Ectodermal cell (in vitro differentiated cells): ENCODE data around the gene ARVCF.
A peak's percentile ranks its signal among the peaks of the same experiment; 100 is the strongest.
"Not testable (repeated sequence)": the region's sequence is repeated elsewhere in the genome, so short reads cannot be mapped to it uniquely, and the experiment has no call there.

ENCODE experiments used
- H3K27ac ChIP-seq: 2 replicates; pipeline ENCODE4 v1.7.0; 2013; ENCODE audit warnings: mild to moderate bottlenecking, low read depth, low read length; ENCODE audit not compliant: insufficient read depth, poor library complexity, severe bottlenecking
- H3K27me3 ChIP-seq: 2 replicates; pipeline ENCODE4 v1.7.0; 2013; ENCODE audit warnings: mild to moderate bottlenecking, low read length; ENCODE audit not compliant: insufficient read depth, control insufficient read depth, poor library complexity, severe bottlenecking
- H3K36me3 ChIP-seq: one replicate; pipeline ENCODE4 v1.7.0; 2013; ENCODE audit warnings: low read length; ENCODE audit not compliant: control insufficient read depth, insufficient read depth
- H3K4me1 ChIP-seq: one replicate; pipeline ENCODE4 v1.7.0; 2013; ENCODE audit warnings: low read length; ENCODE audit not compliant: control insufficient read depth, insufficient read depth
- H3K4me3 ChIP-seq: 2 replicates; pipeline ENCODE4 v1.7.0; 2013; ENCODE audit warnings: low read depth, low read length, control low read depth; ENCODE audit not compliant: insufficient read depth
- H3K9me3 ChIP-seq: 2 replicates; pipeline ENCODE4 v1.7.0; 2013; ENCODE audit warnings: mild to moderate bottlenecking, low read length, moderate library complexity; ENCODE audit not compliant: control insufficient read depth
- WGBS, 2 experiments: methylation state at CpG; one replicate each; pipeline ENCODE4 v1.1.7; 2013; ENCODE audit warnings: missing lambda C conversion rate in 2 of 2; 5-methylcytosine and 5-hydroxymethylcytosine counted together

ARVCF gene

DNA sequence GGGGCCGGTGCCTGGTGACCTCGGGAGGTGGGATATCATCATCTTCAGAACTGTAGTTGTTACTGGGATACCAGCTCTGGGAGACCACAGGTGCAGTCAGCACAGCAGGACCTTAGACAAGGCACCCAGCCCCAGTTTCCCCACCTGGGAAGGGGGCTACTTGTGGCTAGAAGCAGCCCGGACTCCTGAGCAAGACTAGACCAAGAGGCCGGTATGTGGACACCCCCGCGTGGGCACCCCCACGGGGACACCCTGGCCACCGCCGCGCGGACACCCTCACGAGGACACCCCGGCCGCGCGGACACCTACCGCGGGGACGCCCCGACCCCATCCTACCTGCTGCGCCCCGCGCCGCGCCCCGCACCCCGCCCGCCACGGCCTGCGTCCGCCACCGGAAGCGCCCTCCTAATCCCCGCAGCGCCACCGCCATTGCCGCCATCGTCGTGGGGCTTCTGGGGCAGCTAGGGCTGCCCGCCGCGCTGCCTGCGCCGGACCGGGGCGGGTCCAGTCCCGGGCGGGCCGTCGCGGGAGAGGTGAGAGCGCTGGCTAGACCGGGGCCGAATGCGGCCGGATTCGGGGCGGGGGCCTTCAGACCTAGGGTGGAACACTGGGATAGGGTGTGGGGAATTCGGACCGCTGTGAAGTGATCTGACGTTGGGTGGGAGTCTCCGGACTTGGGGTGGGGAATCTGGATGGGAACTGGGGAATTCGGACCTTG is 75.1 kb downstream of the ARVCF start, which contains the start of the genes COMT and TXNRD2:
TSS of gene COMT (plus strand) at position 408 of the 718 bp plus-strand sequence. CDS start 20,755 bp downstream, outside the sequence.
TSS of gene TXNRD2 (minus strand) at position 454 of the 718 bp plus-strand sequence. CDS start at position 439, 15 bp downstream.
- peaks cover 22% of the 10 kb centered on the region for H3K4me1 ChIP-seq
- peak within 1 kb of the TSS; percentile 58 for H3K4me3 ChIP-seq
- H3K27ac ChIP-seq = peak within 1 kb of the TSS; percentile 70
- H3K27me3 ChIP-seq = no peaks in the 10 kb centered on the region
- WGBS, 2 experiments = 34% methylated on average over 63 of the region's 63 CpGs
- H3K36me3 ChIP-seq = no peaks in the 10 kb centered on the region
- no peaks in the 10 kb centered on the region for H3K9me3 ChIP-seq

- WGBS, 2 experiments = 93% methylated on average over 21 of the region's 21 CpGs
- H3K9me3 ChIP-seq = no peaks in the 10 kb centered on the region
- no peaks in the 10 kb centered on the region for H3K27me3 ChIP-seq
- H3K4me3 ChIP-seq = peak overlapping the region; percentile 58
- peaks cover 22% of the 10 kb centered on the region for H3K4me1 ChIP-seq
- H3K27ac ChIP-seq = no peak overlapping the region
- no peaks in the 10 kb centered on the region for H3K36me3 ChIP-seq
These were observed 75.9 kb downstream of the ARVCF start for GRCh38 chr22:19940536-19941364.

GRCh38 chr22:19937616-19938473 is 78.8 kb downstream of the ARVCF start:
- H3K27ac ChIP-seq = no peak overlapping the region
- WGBS, 2 experiments = 88 to 92% methylated on average over 16 of the region's 16 CpGs
- no peaks in the 10 kb centered on the region for H3K9me3 ChIP-seq
- H3K36me3 ChIP-seq = no peaks in the 10 kb centered on the region
- H3K27me3 ChIP-seq = no peaks in the 10 kb centered on the region
- no peak overlapping the region for H3K4me3 ChIP-seq
- H3K4me1 ChIP-seq = peaks cover 11% of the 10 kb centered on the region

- Histone ChIP-seq H3K4me1 (no peaks in the 10 kb centered on the region), H3K27ac (no peak overlapping the region), H3K9me3 (no peaks in the 10 kb centered on the region), H3K27me3 (no peaks in the 10 kb centered on the region), H3K36me3 (no peaks in the 10 kb centered on the region), H3K4me3 (no peak overlapping the region)
- WGBS, 2 experiments = 94 to 95% methylated on average over 7 of the region's 7 CpGs
These were observed 80.1 kb downstream of the ARVCF start for GRCh38 chr22:19936513-19936912.

DNA sequence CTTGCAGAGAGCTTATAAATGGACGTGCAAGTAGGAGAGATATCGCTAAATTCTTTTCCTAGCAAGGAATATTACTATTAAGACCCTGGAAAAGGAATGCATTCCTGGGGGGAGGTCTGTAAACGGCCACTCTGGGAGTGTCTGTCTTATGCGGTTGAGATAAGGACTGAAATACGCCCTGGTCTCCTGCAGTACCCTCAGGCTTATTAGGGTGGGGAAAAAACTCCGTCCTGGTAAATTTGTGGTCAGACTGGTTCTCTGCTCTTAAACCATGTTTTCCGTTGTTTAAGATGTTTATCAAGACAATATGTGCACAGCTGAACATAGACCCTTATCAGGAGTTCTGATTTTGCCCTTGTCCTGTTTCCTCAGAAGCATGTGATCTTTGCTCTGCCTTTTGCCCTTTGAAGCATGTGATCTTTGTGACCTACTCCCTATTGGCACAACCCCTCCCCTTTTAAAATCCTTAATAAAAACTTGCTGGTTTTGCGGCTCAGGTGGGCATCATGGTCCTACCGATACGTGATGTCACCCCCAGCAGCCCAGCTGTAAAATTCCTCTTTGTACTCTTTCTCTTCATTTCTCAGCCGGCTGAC is 81.4 kb downstream of the ARVCF start:
- H3K4me3 ChIP-seq, H3K4me1 ChIP-seq: not testable (repeated sequence)

GRCh38 chr22:19933341-19934241 is 83.0 kb downstream of the ARVCF start:
- H3K4me1 ChIP-seq = no peaks in the 10 kb centered on the region
- H3K9me3 ChIP-seq = no peaks in the 10 kb centered on the region
- H3K36me3 ChIP-seq = no peaks in the 10 kb centered on the region
- H3K4me3 ChIP-seq = no peak overlapping the region
- no peak overlapping the region for H3K27ac ChIP-seq
- WGBS, 2 experiments = 84 to 86% methylated on average over 9 of the region's 9 CpGs
- no peaks in the 10 kb centered on the region for H3K27me3 ChIP-seq

More for the DNA sequence above, 81.4 kb downstream of the ARVCF start:
- H3K9me3 ChIP-seq, H3K36me3 ChIP-seq, H3K27me3 ChIP-seq, H3K27ac ChIP-seq: not testable (repeated sequence)
- WGBS, 2 experiments = 97% methylated on average over 10 to 11 of the region's 11 CpGs

GRCh38 chr22:19932367-19933206 is 84.0 kb downstream of the ARVCF start:
- no peak overlapping the region for H3K27ac ChIP-seq
- H3K27me3 ChIP-seq = no peaks in the 10 kb centered on the region
- no peaks in the 10 kb centered on the region for H3K4me1 ChIP-seq
- no peaks in the 10 kb centered on the region for H3K9me3 ChIP-seq
- no peaks in the 10 kb centered on the region for H3K36me3 ChIP-seq
- 89 to 92% methylated on average over 12 of the region's 12 CpGs for WGBS, 2 experiments
- no peak overlapping the region for H3K4me3 ChIP-seq

DNA sequence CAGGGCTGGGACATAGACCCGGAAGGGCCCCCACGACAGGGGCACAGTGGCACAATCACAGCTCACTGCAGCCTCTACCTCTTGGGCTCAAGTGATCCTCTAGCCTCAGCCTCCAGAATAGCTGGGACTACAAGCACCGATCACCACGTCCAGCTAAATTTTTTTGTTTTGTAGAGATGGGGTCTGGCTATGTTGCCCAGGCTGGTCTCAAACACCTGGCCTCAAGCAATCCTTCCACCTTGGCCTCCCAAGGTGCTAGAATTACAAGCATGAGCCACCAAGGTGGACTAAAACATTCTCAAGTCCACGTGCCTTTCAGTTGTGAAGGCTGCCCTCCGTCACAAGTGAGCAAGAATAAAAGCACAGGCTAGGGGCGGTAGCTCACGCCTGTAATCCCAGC is 85.1 kb downstream of the ARVCF start:
- H3K9me3 ChIP-seq = no peaks in the 10 kb centered on the region
- 90 to 93% methylated on average over 8 of the region's 8 CpGs for WGBS, 2 experiments
- H3K36me3 ChIP-seq = no peaks in the 10 kb centered on the region
- no peaks in the 10 kb centered on the region for H3K27me3 ChIP-seq
- no peaks in the 10 kb centered on the region for H3K4me1 ChIP-seq
- H3K4me3 ChIP-seq = no peak overlapping the region
- H3K27ac ChIP-seq = no peak overlapping the region
